Neutrophil (primary cell): Measurements from ENCODE around the gene ANKRD11.

Experiments
- H3K27ac ChIP-seq: fragments of 200-600 bp; sonication (generic); 2 replicates; pipeline ENCODE4 v1.5.1; 2016; ENCODE audit warnings: mild to moderate bottlenecking, moderate library complexity
- H3K27me3 ChIP-seq: fragments of 200-600 bp; sonication (generic); 2 replicates; pipeline ENCODE4 v1.6.0; 2016; ENCODE audit warnings: mild to moderate bottlenecking
- H3K36me3 ChIP-seq: fragments of 200-600 bp; sonication (generic); 2 replicates; pipeline ENCODE4 v1.5.1; 2017
- H3K4me1 ChIP-seq, 2 experiments: fragments of 200-600 bp in 1 of 2; sonication (generic) in 1 of 2; 1 replicate in 1 of 2; 2 replicates in 1 of 2; pipeline versions ENCODE4 v1.5.1 to v1.6.1; 2013 to 2016; ENCODE audit warnings: low read depth in 1 of 2, low read length in 1 of 2, mild to moderate bottlenecking in 1 of 2, moderate library complexity in 1 of 2; ENCODE audit not compliant: control insufficient read depth in 1 of 2, insufficient read depth in 1 of 2
- H3K4me3 ChIP-seq, 2 experiments: fragments of 200-600 bp in 1 of 2; sonication (generic) in 1 of 2; 1 replicate in 1 of 2; 2 replicates in 1 of 2; pipeline ENCODE4 v1.5.1; 2013 to 2016; ENCODE audit warnings: low read depth in 1 of 2, low read length in 1 of 2, mild to moderate bottlenecking in 1 of 2, moderate library complexity in 1 of 2
- H3K9me3 ChIP-seq: fragments of 200-600 bp; sonication (generic); 2 replicates; pipeline ENCODE4 v1.5.1; 2016
- CTCF ChIP-seq: fragments of 200-600 bp; sonication (generic); IDR thresholded peaks from 2 replicates; pipeline ENCODE4 v1.5.1; 2016; ENCODE audit warnings: antibody characterized with exemption

Gene ANKRD11

DNA sequence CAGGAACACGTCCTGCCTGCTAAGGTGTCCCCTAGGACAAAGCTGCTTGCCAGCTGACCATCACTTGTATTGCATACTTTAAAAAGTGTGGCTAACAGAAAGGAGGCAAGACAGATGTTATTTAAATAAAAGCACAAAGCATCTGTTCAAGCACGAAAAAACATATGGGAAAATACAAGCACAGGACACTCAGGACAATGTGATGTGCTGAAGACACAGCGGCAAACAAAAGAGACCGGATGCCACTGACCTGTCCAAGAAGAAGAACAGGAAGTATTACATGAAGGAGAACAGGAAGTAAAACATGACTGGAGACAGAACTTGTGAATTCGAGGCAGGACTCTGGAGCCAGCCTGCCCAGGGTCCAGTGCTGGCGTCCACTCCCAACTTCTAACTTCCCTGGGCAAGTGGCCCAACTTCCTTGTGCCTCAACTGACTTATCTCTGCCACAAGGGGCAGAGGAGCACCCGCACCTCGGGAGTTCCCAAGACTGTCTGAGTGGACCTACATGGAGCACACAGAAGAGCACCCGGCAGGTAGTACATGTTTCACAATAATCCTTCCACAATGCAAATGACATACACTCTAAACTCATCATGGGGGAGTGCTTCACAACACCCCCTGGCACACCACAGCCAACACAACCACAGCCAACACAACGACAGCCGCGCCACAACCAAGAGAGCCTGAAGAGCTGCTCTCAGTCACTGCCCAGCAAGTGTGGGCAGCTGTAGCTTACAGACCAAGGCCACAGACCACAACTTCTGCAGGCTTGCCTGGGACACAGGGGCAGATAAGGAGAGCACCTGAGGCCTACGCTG, 36.6 kb downstream of the ANKRD11 start:
- no peaks in the 10 kb centered on the region for H3K9me3 ChIP-seq
- H3K36me3 ChIP-seq = no peaks in the 10 kb centered on the region
- H3K4me1 ChIP-seq = peaks cover 54 to 73% of the 10 kb centered on the region in 2 experiments
- TF ChIP-seq CTCF = peak; percentile 56
- H3K4me3 ChIP-seq = peak overlapping the region; percentile 52 to 55
- peak overlapping the region; percentile 91 for H3K27ac ChIP-seq
- H3K27me3 ChIP-seq = no peaks in the 10 kb centered on the region

DNA sequence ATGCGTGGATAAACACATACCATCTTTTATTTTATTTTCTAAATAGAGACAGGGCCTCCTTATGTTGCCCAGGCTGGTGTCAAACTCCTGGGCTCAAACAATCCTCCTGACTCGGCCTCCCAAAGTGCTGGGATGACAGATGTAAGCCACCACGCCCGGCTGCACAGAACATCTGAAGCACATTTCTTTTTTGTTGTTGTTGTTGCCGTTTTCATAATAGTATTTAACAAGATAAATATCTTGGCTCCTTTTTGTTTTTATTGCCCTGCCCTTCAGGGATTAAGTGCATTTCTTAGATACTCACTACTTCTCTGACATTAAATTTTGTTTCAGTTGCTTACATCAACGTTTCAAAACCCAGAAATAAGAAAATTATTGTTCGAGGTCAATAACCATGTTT, 37.4 kb downstream of the ANKRD11 start:
- peak overlapping the region; percentile 91 for H3K27ac ChIP-seq

GRCh38 chr16:89452241-89452640, 38.1 kb downstream of the ANKRD11 start:
- no peaks in the 10 kb centered on the region for H3K9me3 ChIP-seq
- no peaks in the 10 kb centered on the region for H3K27me3 ChIP-seq
- TF ChIP-seq CTCF = no peak
- no peaks in the 10 kb centered on the region for H3K36me3 ChIP-seq
- peaks cover 58 to 80% of the 10 kb centered on the region in 2 experiments for H3K4me1 ChIP-seq
- H3K4me3 ChIP-seq = no peak overlapping the region
- peak overlapping the region; percentile 91 for H3K27ac ChIP-seq

More for the DNA sequence above, 37.4 kb downstream of the ANKRD11 start:
- peaks cover 54 to 74% of the 10 kb centered on the region in 2 experiments for H3K4me1 ChIP-seq
- H3K27me3 ChIP-seq = no peaks in the 10 kb centered on the region
- no peaks in the 10 kb centered on the region for H3K36me3 ChIP-seq
- H3K4me3 ChIP-seq = peak overlapping the region; percentile 52 to 55
- H3K9me3 ChIP-seq = no peaks in the 10 kb centered on the region
- no peak for TF ChIP-seq CTCF

DNA sequence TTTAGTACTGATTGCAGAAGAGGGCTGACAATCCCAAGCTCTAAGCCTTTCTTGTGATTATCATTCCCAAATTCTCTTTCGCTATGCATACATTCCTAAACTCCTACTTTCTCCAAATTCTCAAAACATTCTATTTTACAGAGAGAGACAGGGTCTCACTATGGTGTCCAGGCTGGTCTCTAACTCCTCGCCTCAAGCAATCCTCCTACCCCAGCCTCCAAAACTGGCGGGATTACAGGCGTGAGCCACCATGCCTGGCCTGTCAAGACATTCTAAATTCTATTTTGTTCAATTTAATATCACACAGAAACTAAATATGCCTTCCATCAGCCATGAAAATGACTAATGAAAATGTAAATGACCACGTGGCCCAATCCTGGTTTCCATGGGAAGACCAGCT, 39.8 kb downstream of the ANKRD11 start:
- Histone ChIP-seq H3K27me3 (no peaks in the 10 kb centered on the region), H3K4me1 (peaks cover 70 to 84% of the 10 kb centered on the region in 2 experiments), H3K4me3 (no peak overlapping the region), H3K9me3 (no peaks in the 10 kb centered on the region), H3K27ac (peak overlapping the region; percentile 55), H3K36me3 (no peaks in the 10 kb centered on the region)
- no peak for TF ChIP-seq CTCF

DNA sequence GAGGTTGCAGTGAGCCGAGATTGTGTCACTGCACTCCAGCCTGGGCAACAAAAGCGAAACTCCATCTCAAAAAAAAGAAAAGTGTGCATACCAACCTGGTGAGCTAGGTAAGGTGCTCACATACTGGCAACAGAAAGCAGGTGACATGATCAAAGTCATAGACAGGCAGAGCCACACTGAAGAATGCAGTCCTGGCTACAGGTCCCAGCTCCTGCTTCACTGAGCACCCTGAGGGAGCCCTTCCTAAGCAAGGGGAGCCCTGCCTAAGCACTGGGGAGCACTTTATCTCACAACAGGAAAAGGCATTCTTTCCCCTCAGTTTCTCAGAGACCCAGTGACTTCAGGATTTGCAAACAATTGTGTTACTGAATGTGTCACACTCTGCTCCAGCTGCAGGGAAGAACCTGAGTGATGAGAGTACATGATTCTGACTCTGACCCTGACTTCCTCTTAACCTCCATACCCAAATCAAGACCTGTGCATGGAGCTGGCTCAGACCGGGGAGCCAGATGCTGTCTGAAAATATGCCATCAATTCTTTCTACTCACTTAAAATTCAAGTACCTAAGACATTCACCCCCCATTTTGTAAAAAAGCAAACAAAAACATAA, 40.5 kb downstream of the ANKRD11 start:
- no peaks in the 10 kb centered on the region for H3K9me3 ChIP-seq
- H3K36me3 ChIP-seq = no peaks in the 10 kb centered on the region
- H3K4me1 ChIP-seq = peaks cover 70 to 86% of the 10 kb centered on the region in 2 experiments
- peak overlapping the region; percentile 55 for H3K27ac ChIP-seq
- no peak for TF ChIP-seq CTCF
- no peaks in the 10 kb centered on the region for H3K27me3 ChIP-seq
- H3K4me3 ChIP-seq = no peak overlapping the region
